Muscle of arm (tissue), 12 donors: ENCODE data around the gene TBC1D25. TPM values are rescaled to one million over a fixed set of nuclear protein-coding genes. Genes with fewer than 3 reads are reported as not detected.
A peak's percentile ranks its signal among the peaks of the same experiment; 100 is the strongest.
"Not testable (repeated sequence)": the region's sequence is repeated elsewhere in the genome, so short reads cannot be mapped to it uniquely, and the experiment has no call there.

Experiments
- DNase-seq: peaks from one replicate; pipeline ENCODE4 v3.0.0-alpha.2; 2013
- polyA plus RNA-seq, 12 donors: library from polyadenylated mRNA; unstranded; fragments of 120-200 nt; gene quantifications; one replicate each; pipeline ENCODE4 v1.2.1, GENCODE V29; 2013; ENCODE audit not compliant: insufficient read length in 12 of 12

Gene TBC1D25
- polyA plus RNA-seq, 12 donors: 5.8 to 11.3 (median 8.0) TPM; not detected in 1

- DNase-seq: no peak
Measured at GRCh38 chrX:48514868-48515460, 24.6 kb upstream of the TBC1D25 start.

DNA sequence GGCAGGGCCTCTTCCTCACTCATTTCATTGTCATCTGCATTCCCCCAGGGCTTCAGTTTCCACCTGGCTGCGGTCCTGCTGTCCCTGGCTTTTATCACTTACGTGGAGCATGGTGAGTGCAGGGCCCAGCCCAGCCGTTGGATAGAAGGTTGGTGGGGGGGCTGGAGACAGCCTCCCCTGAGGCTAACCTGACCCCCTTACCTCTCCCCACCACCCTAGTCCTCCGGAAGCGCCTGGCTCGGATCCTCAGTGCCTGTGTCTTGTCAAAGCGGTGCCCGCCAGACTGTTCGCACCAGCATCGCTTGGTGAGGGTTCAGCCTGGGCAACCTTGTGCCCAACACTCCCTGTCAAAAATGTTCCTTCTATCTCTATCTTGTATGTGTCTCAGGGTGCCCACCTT is 23.7 kb upstream of the TBC1D25 start:
- no peak for DNase-seq

DNA sequence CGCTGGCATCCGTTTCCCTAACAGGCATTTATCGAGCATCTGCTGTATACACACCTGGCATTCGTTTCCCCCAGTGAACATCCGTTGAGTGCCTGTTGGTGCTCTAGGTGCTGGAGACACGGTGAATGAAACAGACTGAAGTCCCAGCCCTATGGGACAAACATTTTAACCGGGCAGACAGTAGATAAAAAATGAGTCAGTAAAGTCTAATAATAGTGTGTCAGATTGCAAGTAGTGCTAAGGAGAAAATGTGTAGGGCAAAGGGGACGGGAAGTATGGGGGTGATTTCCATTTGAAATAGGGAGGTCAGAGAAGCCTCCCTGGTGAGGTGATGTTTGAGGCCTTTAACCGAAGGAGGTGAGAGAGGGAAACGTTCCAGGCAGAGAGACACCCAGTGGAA is 23.2 kb upstream of the TBC1D25 start:
- DNase-seq: no peak

DNA sequence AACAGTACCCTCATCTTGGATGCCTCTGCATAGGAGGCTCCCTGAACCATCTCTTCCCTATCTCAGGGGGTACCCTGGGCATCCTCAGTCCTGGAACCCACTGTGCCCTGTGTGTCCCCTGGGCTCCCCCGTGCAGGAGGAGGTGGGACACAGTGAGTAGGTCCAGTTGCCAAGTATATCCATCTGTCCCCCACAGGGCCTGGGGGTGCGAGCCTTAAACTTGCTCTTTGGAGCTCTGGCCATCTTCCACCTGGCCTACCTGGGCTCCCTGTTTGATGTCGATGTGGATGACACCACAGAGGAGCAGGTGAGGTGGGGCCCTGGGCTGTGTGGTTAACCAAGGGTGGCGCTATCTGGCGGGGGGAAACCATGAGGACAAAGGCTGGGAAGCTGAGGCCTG is 22.5 kb upstream of the TBC1D25 start:
- DNase-seq: no peak

DNA sequence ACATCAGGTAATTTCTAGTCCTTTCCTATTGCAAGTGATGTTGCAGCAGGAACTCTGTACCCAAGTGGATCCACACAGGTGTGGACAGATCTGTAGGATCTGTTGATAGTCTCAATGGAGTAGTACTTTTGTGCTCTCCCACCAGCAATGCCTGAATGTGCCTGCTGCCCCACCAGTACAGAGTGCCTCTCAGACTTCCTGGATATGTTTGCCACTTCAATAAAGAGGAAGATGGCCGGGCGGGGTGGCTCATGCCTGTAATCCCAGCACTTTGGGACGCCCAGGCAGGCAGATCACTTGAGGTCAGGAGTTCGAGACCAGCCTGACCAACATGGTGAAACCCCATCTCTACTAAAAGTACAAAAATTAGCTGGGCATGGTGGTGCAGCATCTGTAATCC is 20.0 kb upstream of the TBC1D25 start:
- not testable (repeated sequence) for DNase-seq

- no peak for DNase-seq
Measured at GRCh38 chrX:48520455-48520854, 19.1 kb upstream of the TBC1D25 start.

GRCh38 chrX:48520976-48521352 is 18.6 kb upstream of the TBC1D25 start:
- DNase-seq: no peak

DNA sequence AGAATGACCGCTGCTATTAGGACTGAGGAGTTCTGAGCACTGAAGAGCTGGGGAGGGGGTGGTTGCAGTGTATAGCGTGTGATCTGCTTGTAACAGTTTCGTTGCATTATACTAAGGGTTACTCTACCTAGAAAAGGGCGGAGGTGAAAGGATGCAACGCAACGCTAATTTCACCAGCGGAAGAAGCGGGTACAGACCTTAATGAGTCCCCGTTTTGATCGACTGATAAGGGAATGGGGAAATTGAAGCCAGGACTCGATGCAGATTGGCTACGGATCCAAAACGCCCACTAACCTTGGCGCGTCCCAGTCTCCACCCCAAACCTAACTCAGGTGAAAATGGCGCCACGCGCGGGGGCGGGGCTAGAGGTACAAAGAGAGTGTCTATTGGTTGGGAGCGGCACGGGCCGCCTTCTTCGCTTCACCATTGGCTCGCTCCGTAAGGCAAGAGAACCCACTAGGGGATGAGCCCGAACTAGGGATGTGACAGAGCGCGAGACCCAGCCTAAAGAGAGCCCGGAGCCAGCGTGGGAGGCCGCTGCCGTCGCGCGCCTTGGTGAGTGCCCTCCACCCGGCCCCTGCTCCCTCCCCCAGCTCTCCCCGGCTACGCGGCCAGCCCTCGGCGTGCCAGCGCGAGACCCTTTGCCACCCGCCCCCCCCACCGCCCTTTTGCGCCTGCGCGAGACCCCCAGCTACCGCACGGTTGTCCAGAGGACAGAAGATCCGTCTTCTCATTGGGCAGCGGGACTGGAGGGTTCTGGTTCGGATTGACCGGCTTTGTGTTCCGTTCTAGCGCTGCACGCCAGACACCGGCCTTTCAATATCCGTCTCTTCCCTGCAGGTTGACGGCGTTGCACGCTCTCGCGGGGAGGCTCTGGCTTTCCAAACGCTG is 17.9 kb upstream of the TBC1D25 start, which contains the start of gene EBP:
EBP (plus strand) TSS at position 456 of the 891 bp plus-strand sequence. CDS start 1,964 bp downstream, outside the sequence.
- DNase-seq: peak; percentile 84

DNA sequence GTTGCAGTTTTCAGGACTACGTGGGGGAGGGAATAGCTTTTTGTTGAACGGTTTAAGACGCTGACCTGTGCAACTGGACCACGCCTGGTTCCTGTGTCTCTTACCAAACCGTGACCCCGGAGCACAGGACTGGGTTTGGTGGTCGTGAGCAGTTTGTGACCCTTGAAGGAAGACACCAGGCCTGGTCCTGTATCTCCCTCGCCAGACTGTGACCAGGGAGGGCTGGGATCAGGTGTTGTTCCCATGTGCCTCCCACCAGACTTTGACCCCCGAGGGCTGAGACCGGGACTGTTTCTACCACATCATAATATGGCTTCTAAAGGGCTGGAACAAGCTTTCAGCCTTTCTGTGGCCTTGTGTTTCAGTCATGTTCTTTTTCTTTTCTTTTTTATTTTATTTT is 17.2 kb upstream of the TBC1D25 start:
- no peak for DNase-seq

- DNase-seq: no peak
Measured at GRCh38 chrX:48523682-48524081, 15.8 kb upstream of the TBC1D25 start.

DNA sequence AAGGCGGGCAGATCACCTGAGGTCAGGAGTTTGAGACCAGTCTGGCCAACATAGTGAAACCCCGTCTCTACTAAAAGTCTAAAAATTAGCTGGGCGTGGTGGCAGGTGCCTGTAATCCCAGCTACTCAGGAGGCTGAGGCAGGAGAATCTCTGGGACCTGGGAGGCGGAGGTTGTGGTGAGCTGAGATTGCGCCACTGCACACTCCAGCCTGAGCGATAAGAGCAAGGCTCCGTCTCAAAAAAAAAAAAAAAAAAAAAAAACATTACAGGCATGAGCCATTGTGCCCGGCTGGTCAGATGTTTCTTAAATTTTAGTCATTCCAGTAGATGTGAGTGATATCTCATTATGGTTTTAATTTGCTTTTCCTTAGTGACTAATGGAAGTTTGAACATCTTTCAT is 13.7 kb upstream of the TBC1D25 start:
- DNase-seq: not testable (repeated sequence)

- DNase-seq: no peak
Measured at GRCh38 chrX:48530736-48531135, 8.8 kb upstream of the TBC1D25 start.

DNA sequence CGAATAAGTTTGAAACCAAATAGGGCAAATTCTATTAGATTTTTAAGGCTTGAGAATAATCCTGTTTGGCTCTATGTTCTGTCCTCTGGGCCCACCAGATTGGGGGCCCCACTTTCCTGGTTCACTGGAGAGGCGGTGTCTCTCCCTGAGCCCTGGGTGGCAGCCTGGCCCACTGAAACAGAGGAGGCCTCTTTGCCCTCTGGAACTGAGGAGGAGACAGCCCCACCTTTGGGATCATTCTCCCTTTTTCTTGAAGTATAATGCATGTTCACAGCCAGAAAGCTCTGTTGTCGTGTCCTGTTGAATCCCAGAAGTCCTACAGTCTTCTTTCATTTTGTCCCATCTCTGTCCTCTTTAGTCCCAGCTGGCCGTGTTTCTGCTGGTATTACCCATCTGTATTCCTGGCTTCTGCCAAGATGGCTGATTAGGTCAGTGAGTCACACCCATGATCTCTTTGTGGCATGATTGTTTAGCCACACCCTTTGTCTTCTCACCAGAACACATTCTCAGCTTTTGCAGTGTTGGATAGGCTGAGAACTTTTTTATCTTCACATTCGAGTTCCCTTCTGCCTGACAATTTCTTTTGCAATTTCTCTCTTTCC is 8.1 kb upstream of the TBC1D25 start:
- DNase-seq: no peak

GRCh38 chrX:48532161-48532560 is 7.4 kb upstream of the TBC1D25 start:
- DNase-seq: no peak

DNA sequence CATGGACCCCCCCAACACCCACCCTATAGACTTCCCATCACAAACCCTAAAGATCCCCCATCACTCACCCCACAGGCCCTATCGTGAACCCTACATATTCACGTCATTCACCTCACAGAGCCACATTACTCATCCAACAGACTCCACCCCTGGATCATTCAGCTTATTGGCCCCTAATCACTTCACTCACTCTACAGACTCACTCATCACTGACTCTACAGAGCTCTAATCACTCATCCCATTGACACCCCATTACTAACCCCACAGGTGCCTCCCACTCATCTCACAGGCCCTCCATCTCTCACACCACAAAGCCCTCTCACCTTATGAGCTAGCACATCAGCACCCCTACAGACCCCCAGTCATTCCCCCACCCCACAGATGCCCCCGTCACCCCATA is 6.3 kb upstream of the TBC1D25 start:
- DNase-seq: no peak

DNA sequence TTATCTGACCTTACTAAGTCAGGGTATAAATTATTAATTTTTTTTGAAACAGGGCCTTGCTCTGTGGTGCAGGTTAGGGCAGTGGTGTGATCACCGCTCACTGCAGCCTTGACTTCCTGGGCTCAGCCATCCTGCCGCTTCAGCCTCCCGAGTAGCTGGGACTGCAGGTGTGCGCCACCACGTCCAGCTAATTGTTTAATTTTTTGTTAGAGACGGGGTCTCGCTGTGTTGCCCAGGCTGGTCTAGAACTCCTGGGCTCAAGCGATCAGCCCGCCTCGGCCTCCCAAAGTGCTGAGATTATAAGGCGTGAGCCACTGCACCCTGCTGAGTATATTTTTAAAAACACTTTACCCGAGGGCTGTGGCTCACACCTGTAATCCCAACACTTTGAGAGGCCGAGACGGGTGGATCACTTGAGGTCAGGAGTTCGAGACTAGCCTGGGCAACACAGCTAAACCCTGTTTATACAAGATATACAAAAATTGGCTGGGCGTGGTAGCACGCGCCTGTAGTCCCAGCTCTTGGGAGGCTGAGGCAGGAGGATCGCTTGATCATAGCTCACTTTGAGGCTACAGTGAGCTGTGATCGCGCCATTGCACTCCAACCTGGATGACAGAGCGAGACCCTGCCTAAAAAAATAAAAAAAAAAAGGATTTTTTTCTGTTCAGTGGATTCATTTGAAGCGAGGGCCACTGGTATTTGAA is 721 bp upstream of the TBC1D25 start:
- DNase-seq: no peak

- DNase-seq: peak; percentile 39
Measured at GRCh38 chrX:48540028-48540375, 488 bp downstream of the TBC1D25 start.

- no peak for DNase-seq
Measured at GRCh38 chrX:48540480-48540879, 966 bp downstream of the TBC1D25 start.

GRCh38 chrX:48541140-48541814 is 1.8 kb downstream of the TBC1D25 start:
- DNase-seq: no peak

- no peak for DNase-seq
Measured at GRCh38 chrX:48548871-48549270, 9.4 kb downstream of the TBC1D25 start.

GRCh38 chrX:48555731-48556325 is 16.3 kb downstream of the TBC1D25 start:
- DNase-seq: not testable (repeated sequence)
